Activated T-cell treated with anti-CD3 and anti-CD28 coated beads, Interleukin-2, amount 50 U/mL, for 24 hours (primary cell): ENCODE data around the gene RIMKLB.
"Not testable (repeated sequence)": the region's sequence is repeated elsewhere in the genome, so short reads cannot be mapped to it uniquely, and the experiment has no call there.

ENCODE experiments used
- DNase-seq: peaks from one replicate; pipeline ENCODE4 v3.0.0-alpha.2; 2020
- H3K27ac Mint-ChIP-seq: 2 replicates; pipeline ENCODE4 v1.8.0; 2020; ENCODE audit warnings: mild to moderate bottlenecking, mixed read lengths
- H3K27me3 Mint-ChIP-seq: 2 replicates; pipeline ENCODE4 v1.8.0; 2020; ENCODE audit warnings: mixed read lengths
- H3K36me3 Mint-ChIP-seq: 2 replicates; pipeline ENCODE4 v1.8.0; 2020; ENCODE audit warnings: low read depth, mixed read lengths
- H3K4me1 Mint-ChIP-seq: 2 replicates; pipeline ENCODE4 v1.8.0; 2020; ENCODE audit warnings: low read depth, mixed read lengths
- H3K4me3 Mint-ChIP-seq: 2 replicates; pipeline ENCODE4 v1.8.0; 2020; ENCODE audit warnings: mild to moderate bottlenecking, moderate library complexity, mixed read lengths
- H3K9me3 Mint-ChIP-seq: 2 replicates; pipeline ENCODE4 v1.8.0; 2020; ENCODE audit warnings: mixed read lengths

RIMKLB gene

DNA sequence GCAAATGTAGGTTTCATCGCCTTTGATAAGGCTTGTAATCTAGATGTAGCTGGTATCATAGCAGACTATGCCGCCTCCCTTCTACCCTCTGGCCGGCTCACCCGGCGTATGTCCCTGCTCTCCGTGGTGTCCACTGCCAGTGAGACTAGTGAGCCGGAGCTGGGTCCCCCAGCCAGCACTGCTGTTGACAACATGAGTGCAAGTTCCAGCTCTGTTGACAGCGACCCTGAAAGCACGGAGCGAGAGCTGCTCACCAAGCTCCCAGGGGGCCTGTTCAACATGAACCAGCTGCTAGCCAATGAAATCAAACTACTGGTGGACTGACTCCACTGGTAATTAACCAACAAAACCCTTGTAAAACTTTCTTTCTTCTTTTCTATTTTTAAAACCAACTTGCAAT, 75.7 kb downstream of the RIMKLB start:
- no peaks in the 10 kb centered on the region for H3K27me3 Mint-ChIP-seq
- peaks cover 21% of the 10 kb centered on the region for H3K36me3 Mint-ChIP-seq
- no peaks in the 10 kb centered on the region for H3K4me1 Mint-ChIP-seq
- DNase-seq: no peak
- no peaks in the 10 kb centered on the region for H3K9me3 Mint-ChIP-seq
- no peak overlapping the region for H3K27ac Mint-ChIP-seq
- H3K4me3 Mint-ChIP-seq: no peak overlapping the region

DNA sequence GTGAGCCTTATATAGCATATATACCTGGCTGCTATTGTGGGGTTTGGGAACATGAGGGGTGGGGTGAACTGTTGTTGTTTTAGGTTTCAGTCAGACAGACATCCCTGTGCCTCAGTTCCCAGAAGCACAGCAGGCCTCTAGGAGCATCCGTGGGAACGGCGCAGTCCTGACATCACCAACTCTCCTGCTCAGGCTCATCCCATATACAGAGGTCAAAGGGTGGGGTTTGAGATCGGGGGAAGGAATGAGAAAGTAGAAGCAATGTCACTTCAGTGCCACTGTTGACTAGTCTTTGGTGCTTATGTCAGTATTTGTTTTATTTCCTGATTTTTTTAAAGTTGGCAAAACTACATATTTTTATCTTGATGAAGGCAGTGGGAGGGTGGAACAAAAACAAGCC, 81.5 kb downstream of the RIMKLB start:
- peaks cover 12% of the 10 kb centered on the region for H3K36me3 Mint-ChIP-seq
- no peak overlapping the region for H3K4me3 Mint-ChIP-seq
- no peak overlapping the region for H3K27ac Mint-ChIP-seq

DNA sequence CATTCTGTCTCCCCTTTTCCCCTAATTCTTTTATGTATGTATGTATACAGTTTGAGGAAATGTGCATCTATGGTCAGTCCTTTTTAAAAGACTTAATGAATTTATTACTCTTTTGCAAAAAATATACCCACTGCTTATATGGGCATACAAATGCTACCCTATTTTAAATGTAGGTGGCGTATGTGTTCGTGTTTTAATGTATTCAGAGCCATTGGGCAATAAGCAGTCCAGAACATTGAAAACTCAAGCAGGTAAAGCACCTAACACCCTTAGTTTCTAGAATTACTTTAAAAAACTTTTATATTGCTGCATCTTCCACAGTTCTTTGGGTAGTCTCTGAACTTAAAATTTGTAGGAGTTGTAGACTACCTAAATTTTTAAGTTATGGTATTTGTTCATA, 82.1 kb downstream of the RIMKLB start:
- H3K36me3 Mint-ChIP-seq: peaks cover 8% of the 10 kb centered on the region
- no peaks in the 10 kb centered on the region for H3K9me3 Mint-ChIP-seq
- no peaks in the 10 kb centered on the region for H3K27me3 Mint-ChIP-seq
- no peaks in the 10 kb centered on the region for H3K4me1 Mint-ChIP-seq
- no peak for DNase-seq
- no peak overlapping the region for H3K4me3 Mint-ChIP-seq
- no peak overlapping the region for H3K27ac Mint-ChIP-seq

More for the DNA sequence above, 81.5 kb downstream of the RIMKLB start:
- no peaks in the 10 kb centered on the region for H3K27me3 Mint-ChIP-seq
- no peaks in the 10 kb centered on the region for H3K4me1 Mint-ChIP-seq
- DNase-seq: no peak
- no peaks in the 10 kb centered on the region for H3K9me3 Mint-ChIP-seq

DNA sequence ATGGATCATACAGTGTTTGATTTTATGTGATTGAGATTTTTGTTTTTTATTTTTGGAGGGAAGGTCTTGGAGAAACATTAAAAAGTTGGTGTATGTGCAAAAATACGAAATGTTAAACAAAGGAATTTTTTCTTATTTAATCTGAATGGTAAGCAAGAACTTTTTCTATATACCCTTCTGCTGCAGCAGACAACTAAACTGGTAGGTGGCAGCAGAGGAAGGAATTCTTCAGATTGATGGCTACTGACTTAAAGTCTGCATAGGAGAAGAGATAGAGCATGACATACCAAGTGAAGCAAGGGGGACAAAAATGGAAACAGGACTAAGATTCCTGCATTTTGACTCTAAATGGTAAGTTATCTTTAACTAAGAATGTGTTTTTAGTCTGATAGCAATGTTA, 82.6 kb downstream of the RIMKLB start:
- no peaks in the 10 kb centered on the region for H3K9me3 Mint-ChIP-seq
- no peak overlapping the region for H3K4me3 Mint-ChIP-seq
- no peak for DNase-seq
- H3K4me1 Mint-ChIP-seq: no peaks in the 10 kb centered on the region
- peaks cover 3% of the 10 kb centered on the region for H3K36me3 Mint-ChIP-seq
- H3K27ac Mint-ChIP-seq: no peak overlapping the region
- no peaks in the 10 kb centered on the region for H3K27me3 Mint-ChIP-seq

DNA sequence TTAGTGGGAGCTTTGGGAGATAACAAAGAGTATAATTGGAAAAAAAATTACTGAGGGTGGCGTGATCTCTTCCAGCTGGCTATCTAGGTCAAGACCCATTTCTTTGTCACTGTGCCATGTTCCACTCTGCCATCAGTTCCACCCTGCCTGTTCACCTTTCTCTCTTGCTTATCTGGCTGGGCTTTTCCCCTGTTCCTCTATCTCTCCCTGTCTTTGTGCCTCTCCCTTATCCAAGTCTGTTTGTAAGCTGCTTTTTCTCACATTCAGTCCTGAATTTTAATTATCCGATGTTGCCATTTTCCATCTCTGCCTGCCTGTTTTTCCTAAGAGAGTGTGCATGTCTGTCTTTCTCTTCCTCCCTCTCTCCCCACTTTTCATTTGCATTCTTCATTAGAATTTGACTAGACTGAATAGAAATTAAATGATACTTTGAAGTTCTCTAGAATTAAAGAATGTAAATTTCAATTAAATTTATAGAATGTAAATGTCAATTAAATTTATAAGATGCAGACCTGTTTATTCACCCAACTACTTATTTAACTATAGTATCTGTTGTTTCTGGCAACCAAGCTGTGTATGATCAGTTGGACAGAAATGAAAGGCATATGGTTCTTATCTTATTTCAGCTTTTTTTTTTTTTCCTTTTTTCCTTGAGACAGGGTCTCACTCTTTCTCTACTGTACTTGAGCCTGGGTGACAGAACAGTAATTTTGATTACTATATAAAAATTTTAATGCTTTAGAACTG, 83.8 kb downstream of the RIMKLB start:
- Mint-ChIP-seq H3K27me3 (no peaks in the 10 kb centered on the region), H3K4me3 (no peak overlapping the region), H3K4me1 (no peaks in the 10 kb centered on the region), H3K36me3 (peaks cover 3% of the 10 kb centered on the region), H3K27ac (no peak overlapping the region), H3K9me3 (no peaks in the 10 kb centered on the region)
- no peak for DNase-seq

DNA sequence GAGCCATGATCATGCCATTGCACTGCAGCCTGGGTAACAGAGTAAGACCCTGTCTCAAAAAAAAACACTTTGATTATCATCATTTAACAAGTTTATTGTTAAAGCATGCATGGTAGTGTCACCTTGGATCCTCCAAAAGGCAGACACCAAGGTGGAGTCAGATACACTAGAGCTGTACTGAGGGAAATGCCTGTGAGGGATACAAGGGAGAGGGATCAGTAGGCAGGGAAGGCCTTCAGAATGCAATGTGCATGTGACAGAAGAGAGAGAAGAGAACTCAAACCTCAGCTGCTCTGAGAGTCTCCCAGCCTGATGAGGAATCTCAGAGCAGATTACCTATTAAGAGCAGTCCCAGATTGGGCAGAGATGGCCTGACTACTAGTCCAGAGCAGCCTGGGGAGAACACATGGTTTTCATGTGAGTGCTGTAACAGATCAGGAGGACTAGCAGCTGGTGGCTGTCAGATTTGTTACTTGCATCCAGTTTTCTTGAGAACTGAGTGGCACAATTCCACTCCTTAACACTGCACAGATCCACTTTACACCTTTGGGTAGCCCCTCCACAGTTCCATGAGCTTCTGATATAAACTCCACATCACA, 86.6 kb downstream of the RIMKLB start:
- no peaks in the 10 kb centered on the region for H3K9me3 Mint-ChIP-seq
- no peak overlapping the region for H3K4me3 Mint-ChIP-seq
- DNase-seq: no peak
- H3K27me3 Mint-ChIP-seq: no peaks in the 10 kb centered on the region
- peaks cover 3% of the 10 kb centered on the region for H3K36me3 Mint-ChIP-seq
- no peak overlapping the region for H3K27ac Mint-ChIP-seq
- no peaks in the 10 kb centered on the region for H3K4me1 Mint-ChIP-seq

DNA sequence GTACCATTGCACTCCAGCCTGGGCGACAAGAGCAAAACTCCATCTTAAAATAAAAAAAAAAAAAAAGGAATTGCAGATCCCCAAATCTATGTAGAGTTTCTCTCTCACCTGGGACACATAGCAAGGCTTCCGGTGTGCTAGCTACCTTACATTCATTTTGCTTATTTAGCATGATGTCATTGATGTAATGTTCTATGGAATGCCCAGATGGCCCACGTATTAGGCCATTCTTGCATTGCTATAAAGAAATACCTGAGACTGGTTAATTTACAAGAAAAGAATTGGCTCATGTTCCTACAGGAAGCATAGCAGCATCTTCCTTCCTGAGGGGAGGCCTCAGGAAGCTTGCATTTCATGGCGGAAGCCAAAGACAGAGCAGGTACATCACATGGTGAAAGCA, 87.7 kb downstream of the RIMKLB start:
- no peak for DNase-seq
- peaks cover 1% of the 10 kb centered on the region for H3K4me1 Mint-ChIP-seq
- peaks cover 3% of the 10 kb centered on the region for H3K36me3 Mint-ChIP-seq
- H3K27ac Mint-ChIP-seq: no peak overlapping the region
- H3K27me3 Mint-ChIP-seq: no peaks in the 10 kb centered on the region
- H3K9me3 Mint-ChIP-seq: no peaks in the 10 kb centered on the region
- H3K4me3 Mint-ChIP-seq: no peak overlapping the region

DNA sequence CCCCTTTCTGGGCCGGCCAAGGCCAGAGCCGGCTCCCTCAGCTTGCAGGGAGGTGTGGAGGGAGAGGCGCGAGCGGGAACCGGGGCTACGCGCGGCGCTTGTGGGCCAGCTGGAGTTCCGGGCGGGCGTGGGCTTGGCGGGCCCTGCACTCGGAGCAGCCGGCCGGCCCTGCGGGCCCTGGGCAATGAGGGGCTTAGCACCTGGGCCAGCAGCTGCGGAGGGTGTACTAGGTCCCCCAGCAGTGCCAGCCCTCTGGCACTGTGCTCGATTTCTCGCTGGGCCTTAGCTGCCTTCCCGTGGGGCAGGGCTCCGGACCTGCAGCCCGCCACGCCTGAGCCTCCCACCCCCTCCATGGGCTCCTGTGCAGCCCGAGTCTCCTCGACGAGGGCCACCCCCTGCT, 89.4 kb downstream of the RIMKLB start:
- not testable (repeated sequence) for H3K36me3 Mint-ChIP-seq, H3K4me1 Mint-ChIP-seq, H3K4me3 Mint-ChIP-seq, H3K27ac Mint-ChIP-seq, H3K9me3 Mint-ChIP-seq, DNase-seq, H3K27me3 Mint-ChIP-seq

DNA sequence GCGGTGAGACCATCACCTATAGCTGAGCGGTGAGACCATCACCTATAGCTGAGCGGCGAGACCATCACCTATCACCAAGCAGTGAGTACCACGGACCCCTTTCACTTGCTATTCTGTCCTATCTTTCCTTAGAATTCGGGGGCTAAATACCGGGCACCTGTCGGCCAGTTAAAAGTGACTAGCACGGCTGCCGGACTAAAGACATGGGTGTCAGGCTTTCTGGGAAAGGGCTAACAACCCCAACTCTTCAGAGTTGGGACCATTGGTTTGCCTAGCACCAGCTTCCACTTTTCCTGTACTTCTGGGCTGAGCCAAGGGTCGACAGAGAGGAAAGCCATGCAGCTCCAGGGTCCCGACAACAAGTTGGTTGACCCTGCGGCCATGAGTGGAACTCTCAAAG, 90.9 kb downstream of the RIMKLB start:
- H3K4me3 Mint-ChIP-seq: peak overlapping the region; percentile 74
- not testable (repeated sequence) for H3K27me3 Mint-ChIP-seq, DNase-seq, H3K36me3 Mint-ChIP-seq, H3K4me1 Mint-ChIP-seq, H3K27ac Mint-ChIP-seq, H3K9me3 Mint-ChIP-seq

DNA sequence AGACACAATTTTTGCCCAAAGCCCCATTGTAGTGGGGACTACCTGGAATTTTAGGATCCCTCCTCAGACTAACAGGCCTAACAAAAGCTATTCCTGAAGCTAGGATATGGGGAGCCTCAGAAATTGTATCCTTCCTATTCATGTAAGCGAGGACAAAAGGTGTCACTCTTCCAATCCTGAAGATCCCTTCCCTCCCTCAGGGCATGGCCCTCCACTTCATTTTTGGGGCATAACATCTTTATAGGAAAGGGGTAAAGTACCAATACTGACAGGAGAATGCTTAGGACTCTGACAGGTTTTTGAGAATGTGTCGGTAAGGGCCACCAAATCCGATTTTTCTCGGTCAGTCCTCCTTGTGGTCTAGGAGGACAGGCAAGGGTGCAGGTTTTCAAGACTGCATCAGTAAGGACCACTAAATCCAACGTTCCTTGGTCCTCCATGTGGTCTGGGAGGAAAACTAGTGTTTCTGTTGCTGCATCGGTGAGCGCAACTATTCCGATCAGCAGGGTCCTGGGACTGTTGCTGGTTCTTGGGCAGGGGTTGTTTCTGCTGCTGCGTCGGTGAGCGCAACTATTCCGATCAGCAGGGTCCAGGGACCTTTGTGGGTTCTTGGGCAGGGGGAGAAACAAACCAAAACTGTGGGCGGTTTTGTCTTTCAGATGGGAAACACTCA, 91.7 kb downstream of the RIMKLB start:
- not testable (repeated sequence) for DNase-seq, H3K4me1 Mint-ChIP-seq, H3K36me3 Mint-ChIP-seq, H3K27me3 Mint-ChIP-seq, H3K9me3 Mint-ChIP-seq, H3K27ac Mint-ChIP-seq
- peak overlapping the region; percentile 74 for H3K4me3 Mint-ChIP-seq

DNA sequence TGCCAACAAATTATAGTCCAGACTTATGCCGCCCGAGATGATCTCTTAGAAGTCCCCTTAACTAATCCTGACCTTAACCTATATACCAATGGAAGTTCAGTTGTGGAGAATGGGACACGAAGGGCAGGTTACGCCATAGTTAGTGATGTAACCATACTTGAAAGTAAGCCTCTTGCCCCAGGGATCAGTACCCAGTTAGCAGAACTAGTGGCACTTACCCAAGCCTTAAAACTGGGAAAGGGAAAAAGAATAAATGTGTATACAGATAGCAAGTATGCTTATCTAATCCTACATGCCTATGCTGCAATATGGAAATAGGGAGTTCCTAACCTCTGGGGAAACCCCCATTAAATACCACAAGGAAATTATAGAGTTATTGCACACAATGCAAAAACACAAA, 95.4 kb downstream of the RIMKLB start:
- H3K4me3 Mint-ChIP-seq, H3K9me3 Mint-ChIP-seq, H3K4me1 Mint-ChIP-seq, DNase-seq, H3K27ac Mint-ChIP-seq, H3K27me3 Mint-ChIP-seq, H3K36me3 Mint-ChIP-seq: not testable (repeated sequence)

DNA sequence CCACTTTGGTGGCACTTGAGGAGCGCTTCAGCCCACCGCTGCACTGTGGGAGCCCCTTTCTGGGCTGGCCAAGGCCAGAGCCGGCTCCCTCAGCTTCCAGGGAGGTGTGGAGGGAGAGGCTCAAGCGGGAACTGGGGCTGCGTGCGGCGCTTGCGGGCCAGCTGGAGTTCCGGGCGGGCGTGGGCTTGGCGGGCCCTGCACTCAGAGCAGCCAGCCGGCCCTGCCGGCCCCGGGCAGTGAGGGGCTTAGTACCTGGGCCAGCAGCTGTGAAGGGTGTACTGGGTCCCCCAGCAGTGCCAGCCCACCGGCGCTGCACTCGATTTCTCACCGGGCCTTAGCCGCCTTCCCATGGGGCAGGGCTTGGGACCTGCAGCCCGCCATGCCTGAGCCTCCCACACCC, 96.8 kb downstream of the RIMKLB start:
- not testable (repeated sequence) for H3K27me3 Mint-ChIP-seq, DNase-seq, H3K4me1 Mint-ChIP-seq, H3K9me3 Mint-ChIP-seq, H3K27ac Mint-ChIP-seq, H3K4me3 Mint-ChIP-seq, H3K36me3 Mint-ChIP-seq

DNA sequence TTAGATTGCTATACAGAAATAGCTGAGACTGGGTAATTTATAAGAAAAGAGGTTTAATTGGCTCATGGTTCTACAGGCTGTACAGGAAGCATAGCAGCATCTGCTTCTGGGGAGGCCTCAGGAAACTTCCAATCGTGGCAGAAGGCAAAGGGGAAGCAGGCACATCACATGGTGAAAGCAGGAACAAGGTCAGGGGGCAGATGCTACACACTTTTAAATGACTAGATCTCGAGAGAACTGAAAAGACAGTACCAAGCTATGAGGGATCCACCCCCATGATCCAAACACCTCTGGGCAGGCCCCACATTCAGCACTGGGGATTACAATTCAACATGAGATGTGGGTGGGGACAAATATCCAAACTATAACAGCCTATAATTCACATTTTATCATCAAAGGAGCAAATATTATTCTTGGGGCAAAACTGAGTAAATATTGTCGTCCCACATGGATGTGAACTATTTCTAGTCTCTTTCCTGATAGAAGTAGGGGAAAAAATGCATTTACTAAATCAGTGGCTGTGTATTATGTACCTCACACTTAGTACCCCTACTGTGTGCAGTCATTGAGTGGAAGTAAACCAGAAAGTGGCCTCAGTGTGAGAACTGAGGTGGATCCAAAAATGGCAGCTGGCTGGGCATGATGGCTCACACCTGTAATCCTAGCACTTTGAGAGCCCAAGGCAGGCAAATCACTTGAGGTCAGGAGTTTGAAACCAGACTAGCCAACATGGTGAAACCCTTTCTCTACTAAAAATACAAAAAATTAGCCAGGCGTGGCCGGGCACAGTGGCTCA, 99.2 kb downstream of the RIMKLB start:
- H3K4me3 Mint-ChIP-seq: no peak overlapping the region
- H3K36me3 Mint-ChIP-seq: no peaks in the 10 kb centered on the region
- no peaks in the 10 kb centered on the region for H3K4me1 Mint-ChIP-seq
- DNase-seq: no peak
- H3K27ac Mint-ChIP-seq: no peak overlapping the region
- no peaks in the 10 kb centered on the region for H3K27me3 Mint-ChIP-seq
- no peaks in the 10 kb centered on the region for H3K9me3 Mint-ChIP-seq

DNA sequence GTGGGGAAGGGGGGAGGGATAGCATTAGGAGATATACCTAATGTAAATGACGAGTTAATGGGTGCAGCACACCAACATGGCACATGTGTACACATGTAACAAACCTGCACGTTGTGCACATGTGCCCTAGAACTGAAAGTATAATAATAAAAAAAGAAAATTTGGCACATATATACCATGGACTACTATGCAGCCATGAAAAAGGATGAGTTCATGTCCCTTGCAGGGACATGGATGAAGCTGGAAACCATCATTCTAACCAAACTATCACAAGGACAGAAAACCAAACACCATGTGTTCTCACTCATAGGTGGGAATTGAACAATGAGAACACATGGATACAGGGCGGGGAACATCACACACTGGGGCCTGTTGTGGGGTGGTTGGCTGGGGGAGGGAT, 103.4 kb downstream of the RIMKLB start:
- H3K9me3 Mint-ChIP-seq, H3K4me1 Mint-ChIP-seq, DNase-seq, H3K36me3 Mint-ChIP-seq, H3K27ac Mint-ChIP-seq, H3K4me3 Mint-ChIP-seq, H3K27me3 Mint-ChIP-seq: not testable (repeated sequence)

DNA sequence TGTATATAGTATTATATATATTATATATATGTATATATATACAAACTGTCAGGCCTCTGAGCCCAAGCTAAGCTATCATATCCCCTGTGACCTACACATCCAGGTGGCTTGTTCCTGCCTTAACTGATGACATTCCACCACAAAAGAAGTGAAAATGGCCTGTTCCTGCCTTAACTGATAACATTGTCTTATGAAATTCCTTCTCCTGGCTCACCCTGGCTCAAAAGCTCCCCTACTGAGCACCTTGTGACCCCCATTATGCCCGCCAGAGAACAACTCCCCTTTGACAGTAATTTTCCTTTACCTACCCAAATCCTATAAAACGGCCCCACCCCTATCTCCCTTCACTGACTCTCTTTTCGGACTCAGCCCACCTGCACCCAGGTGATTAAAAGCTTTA, 107.0 kb downstream of the RIMKLB start:
- not testable (repeated sequence) for DNase-seq, H3K36me3 Mint-ChIP-seq, H3K27ac Mint-ChIP-seq, H3K27me3 Mint-ChIP-seq, H3K4me3 Mint-ChIP-seq, H3K4me1 Mint-ChIP-seq, H3K9me3 Mint-ChIP-seq
